NCI-H510A treated with DMSO at 0.1 percent for 48 hours (cell line): ENCODE results near the gene LCAT.

Experiments used
- DNase-seq: peaks from one replicate; lab custom pipeline; 2025; lab: John Stamatoyannopoulos, UW

LCAT gene

DNA sequence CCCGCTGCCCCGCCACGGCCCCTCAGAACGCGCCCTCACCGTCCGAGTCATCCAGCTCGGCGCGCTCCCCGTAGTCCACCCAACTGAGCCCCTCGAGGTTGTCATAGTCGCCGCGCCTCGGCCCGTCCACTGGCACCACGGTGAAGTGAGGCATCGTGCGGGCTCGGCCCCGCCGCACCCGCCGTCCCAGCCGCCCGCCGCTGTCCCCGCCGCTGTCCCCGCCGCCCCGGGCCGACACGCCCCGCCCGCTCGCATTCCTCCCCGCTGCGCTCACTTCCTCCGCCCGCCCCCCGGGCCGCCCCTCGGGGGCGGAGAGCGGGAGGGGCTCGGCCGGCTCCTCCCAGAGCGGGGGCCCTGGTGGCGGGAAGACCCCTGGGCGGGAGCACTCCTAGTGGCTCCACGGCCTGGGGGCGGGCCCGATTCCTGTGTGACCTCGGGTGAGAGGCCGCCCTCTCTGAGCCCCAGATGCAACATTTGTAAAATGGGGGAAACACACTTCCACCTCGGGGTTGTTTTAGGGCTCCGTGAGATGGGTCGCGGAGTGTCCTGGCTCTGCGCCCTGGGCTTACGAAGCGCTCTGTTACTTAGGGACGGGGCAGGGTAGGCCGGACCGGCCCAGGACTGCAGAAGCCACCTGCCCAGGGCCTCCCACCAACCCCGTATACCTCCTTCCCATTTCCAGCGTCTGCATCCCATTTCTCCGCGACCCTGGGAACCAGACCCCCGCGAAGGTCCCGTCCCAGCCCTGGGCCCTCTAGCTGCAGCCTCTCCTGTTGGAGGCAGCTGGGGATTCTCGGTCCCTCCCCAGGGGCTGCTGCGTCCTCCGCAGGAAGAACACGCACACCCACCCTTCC lies 24.7 kb upstream of the LCAT start, which contains the start of gene SLC12A4:
Gene SLC12A4, minus strand, starts transcription at position 238 of the 854 bp plus-strand sequence. Its CDS starts 84 bp downstream, at position 154.
- no peak for DNase-seq

DNA sequence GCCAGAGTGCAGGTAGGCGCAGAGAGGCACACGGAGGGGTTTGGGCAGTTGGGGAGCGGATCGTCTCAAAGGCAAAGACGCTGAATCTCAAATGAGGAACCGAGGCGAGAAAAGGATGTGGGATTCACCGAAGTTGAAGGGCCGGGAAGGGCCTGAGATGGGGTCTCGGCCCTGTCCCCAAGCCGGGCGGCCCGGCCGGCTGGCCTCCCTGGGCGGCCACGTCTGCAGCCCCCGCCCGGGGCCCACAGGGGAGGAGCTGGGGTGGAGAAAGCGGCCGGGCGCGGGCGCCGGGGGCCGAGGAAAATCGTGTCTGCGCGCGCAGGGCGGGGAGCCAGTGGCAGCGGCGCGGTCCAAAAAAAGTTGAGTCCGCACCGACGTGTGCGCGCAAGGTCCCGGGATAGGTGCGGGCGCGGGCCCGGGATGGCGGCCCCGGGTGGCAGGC lies 24.1 kb upstream of the LCAT start:
- no peak for DNase-seq

DNA sequence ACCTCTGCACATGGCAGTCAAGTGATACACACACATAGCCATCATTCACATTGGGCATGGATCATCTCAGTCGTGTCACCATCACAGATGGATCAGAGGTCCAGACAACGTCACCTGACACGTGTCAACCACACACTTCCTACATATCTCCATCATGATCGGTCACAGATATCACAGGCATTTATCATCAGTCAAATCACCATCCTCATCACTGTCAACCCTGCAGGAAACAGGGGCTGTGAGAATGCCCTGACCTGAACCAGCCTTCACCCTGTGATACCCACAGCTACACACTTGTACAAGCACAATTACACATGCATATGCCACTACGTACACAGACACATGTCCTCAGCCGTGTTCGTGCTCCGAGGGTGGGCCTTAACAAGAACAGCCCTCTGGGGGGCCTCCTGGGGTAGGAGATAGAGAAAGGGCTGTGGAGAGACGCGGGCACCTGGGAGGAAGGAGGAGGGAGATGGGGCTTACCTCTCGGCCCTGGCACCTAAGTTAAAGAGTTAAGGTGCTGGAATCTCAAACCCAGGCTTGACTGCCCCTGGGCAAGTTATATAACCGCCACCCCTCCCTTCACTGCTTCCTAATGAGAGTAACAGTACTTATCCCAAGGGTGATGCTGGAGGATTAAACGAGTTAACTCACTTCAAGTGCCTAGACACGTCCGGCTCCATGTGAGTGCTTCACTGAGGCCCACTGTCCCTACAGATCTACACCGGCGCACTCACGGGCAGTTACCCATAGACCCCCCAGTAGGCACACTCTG lies 23.4 kb upstream of the LCAT start:
- DNase-seq: peak; percentile 21

GRCh38 chr16:67966549-67967182 lies 22.7 kb upstream of the LCAT start:
- no peak for DNase-seq

GRCh38 chr16:67965668-67966548 lies 22.0 kb upstream of the LCAT start:
- DNase-seq: no peak

DNA sequence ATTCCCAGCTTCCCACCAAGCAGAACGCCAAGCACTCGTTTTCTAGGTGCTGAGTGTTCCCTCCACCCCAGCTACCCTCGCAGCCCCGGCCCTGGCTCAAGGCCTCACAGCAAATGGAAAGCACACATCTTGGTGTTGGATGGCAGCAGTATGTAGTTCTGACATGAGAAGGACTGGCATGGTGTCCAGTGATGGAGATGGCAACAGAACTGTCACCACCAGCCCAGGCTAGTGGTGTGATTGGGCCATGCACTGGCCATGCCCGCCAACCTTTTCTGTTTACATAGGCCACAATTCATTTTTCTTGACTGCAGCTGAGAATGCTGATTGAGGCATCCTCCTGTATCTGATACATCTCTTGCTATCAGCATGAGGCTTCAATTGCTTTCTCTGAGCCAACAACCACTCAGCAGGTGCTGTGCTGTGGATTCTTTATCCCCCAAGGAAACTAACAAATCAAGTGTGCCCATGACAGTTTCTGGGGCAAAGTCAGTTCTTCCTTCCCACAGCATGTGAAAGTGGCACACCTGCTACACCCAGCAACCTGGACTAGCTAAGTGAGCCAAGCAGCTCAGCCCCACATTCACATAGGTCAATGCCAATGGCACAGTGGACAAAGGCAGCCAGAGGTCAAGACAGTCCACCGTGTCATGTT lies 20.7 kb upstream of the LCAT start:
- no peak for DNase-seq

DNA sequence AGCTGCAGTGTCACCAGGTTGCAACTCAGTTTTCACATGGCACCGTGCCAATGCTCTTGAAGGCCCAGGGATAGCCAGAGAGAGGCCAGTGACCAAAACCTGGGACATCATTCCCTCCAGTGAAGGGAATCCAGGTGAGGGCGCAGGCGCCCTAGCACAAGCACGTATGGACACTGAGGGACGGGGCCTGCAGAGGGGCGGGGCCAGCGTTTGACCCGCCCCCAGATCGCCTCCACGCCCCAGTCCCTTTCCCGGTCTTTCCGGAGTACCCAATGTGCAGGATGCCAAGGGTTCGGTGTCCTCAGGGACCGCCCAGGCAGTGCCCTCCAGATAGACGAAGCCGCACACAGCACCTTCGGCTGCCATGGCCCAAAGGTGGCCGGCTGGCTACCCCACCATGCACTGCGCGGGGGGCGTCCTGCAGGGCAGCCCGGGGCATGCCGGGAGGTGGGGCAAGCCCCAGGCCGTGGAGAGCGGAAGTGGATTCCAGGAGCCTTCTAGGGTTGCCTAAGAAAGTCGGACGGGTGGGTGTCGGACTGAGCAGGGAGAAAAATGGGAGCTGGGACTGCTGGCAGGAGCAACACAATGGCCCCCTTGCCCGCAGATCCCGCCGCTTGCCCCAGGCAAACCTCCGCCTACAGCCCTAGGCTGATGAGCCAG lies 19.9 kb upstream of the LCAT start:
- no peak for DNase-seq

DNA sequence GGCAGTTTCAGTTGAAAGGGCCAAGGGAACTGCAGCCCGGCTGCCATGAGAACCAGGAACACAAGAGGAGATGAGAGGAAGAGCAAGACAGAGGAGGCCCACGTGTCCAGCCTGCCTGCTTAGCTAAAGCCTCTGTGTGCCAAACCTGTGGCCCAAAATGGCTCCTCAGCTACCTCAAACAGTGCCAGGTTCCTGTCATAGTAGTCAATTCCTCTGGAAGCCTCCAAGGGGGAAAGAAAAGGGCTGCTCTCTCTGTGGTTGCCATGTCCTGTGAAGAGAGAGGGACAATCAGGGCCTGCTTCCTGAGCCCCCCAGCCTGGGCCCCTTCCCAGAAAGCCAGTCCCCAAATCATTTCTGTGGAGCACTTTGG lies 19.4 kb upstream of the LCAT start:
- DNase-seq: no peak

GRCh38 chr16:67962135-67962534 lies 18.2 kb upstream of the LCAT start:
- DNase-seq: no peak

DNA sequence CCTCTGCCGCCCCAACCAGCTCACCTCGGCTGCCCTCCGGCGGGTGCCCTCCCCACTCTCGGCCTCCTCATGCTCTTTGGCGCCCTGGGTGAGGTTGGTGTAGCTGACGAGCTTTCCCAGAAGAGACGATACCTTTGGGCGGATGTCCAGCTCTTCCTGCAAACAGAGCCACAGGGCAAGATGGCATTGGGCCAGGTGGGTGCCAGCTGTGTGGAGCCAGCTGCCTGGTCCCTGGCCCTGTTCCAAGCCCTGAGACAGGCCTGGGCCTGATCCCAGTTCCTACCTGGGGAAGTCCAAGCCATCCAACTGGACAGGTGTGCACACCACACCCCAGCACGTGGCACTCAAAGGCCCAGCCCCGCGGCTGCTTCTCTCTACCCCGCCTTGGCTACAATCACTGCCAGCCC lies 17.6 kb upstream of the LCAT start:
- DNase-seq: peak; percentile 93

DNA sequence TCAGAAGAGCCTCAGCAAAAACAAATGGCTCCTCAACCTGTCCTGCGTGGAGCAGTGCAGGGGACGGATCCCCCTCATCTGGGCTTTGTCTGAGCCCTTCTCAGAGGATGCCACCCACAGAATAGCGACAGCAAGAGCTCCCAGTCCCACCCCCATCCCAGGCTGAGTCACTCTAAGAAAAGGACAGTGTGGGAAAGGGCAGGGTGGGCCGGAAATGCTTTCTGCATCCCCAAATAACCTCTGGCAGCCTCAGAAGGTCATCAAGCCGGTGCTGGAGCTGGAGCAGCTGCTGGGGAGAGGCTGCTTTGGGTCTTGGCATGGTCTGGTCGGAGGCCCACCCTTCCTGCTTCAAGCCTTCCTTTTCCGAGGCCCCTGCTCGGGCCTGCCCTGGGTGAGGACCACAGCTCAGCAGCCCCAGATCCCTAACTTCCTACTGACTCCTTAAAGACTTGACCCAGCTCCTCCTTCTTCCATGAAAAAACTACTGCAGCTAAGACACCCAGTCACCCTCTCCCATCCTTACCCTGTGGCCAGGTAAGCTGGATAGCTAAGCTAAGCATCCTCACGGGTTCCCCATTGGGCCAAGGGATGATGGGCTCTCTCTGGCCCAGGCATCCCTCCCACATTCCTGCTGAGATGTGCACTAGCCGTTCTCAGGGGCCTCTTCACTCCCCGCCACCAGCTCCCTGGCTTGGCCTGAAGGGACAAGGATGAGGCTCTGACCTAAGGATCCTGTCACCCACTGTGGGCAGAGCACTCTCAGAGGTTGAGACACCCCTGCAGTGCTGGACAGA lies 15.8 kb upstream of the LCAT start:
- DNase-seq: no peak

DNA sequence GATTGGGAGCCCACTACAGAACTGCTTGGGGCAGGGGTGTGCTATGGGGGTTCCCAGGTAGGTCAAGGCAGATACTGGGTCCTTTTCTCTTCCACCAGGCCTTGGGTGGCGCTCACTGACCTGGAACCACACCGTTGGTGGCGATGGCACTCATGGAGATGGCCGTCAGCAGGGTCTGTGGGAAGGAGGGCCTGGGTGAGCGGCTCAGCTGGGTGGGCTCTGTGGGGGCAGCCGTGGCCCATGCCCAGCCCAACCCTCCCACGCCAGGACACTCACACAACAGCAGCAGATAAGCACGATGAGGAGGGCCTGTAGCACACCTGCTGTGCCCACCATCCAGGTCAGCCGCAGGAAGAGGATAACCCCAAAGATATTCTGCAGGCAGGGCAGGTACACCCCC lies 13.7 kb upstream of the LCAT start:
- no peak for DNase-seq

DNA sequence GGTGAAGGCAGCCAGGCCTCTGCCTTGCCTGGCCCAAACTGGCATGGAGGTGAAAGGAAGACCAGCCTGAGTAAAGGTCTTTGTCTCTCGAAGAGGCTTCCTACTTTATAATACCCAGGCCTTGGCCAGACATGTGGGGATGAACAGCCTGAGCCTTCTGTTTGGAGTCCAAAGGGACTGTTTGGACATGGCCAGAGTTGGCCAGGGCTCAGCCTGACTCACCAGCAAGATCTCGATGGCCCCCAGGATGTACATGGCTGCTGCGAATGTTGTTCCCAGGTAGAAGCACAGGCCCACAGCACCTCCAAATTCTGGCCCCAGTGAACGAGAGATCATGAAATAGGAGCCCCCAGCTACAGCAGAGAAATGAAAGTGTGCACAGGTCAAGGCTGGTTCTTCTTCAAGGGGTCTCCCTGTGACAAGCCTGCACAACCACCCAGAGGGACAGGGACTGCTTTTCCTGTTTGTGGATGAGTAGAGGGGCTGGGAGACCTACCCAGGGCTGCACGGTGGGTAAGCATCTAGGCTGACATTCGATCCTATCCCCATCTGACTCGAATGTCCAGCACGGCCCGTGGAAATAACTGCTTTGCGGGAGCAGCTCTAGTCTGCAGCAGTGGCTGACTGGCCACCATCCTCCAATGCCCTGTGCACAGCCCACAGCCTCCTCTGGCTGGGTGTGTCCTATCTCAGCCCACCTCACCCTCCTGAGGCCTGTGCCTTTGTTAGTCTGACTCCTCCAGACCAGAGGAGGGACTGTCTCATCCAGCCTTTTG lies 10.7 kb upstream of the LCAT start:
- no peak for DNase-seq

- DNase-seq: no peak
These were observed 9.9 kb upstream of the LCAT start for GRCh38 chr16:67953641-67954375.

DNA sequence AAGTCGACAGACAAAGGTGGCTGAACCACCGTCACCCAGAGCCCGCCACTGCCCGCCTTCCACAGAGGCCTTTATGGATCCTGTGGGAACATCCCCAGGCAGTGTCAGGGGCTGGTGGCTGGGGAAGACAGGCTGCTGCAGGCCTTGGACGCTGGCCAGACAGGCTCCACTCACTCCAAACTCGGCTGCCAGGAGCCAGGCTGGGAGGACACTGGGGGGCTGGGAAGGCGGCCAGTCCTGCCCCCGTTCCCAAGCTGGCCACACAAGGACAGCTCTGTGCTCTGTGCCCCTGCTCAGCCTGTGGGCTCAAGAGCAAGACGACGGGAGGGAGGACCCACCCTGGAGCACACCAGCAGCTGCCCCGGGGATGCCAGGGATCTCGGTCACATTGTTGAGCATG lies 7.6 kb upstream of the LCAT start:
- DNase-seq: no peak

- DNase-seq: no peak
These were observed 6.5 kb upstream of the LCAT start for GRCh38 chr16:67950335-67950843.

DNA sequence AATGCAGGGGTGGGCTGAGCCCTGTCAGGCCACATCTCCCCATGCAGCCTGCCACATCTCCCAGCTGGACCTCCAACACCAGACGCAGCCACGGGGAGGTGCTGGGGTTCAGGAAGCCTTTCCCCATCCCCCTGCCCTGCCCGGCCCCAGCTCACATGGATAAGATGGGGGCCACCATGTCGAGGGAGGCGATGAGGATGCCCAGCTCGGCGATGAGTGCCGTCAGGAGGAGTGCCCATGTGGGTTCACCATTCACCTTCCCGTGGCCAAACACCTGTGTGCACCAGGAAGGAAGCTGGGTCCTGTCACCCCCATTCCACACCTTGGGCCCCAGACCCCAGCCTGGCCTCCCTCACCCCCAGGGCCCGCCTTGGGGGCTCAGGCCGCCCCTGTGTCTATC lies 5.7 kb upstream of the LCAT start:
- DNase-seq: no peak

- DNase-seq: no peak
These were observed 4.1 kb upstream of the LCAT start for GRCh38 chr16:67948015-67948414.
